GM18873 (cell line): ENCODE results near the gene GLI3.

ENCODE experiments used
- ATAC-seq: cut with Tn5 transposase; IDR thresholded peaks from one replicate; pipeline ENCODE4 v1.9.1; 2021; ENCODE audit warnings: mild to moderate bottlenecking, moderate library complexity, moderate number of reproducible peaks; ENCODE audit not compliant: unreplicated experiment, low FRiP score

GLI3 gene

DNA sequence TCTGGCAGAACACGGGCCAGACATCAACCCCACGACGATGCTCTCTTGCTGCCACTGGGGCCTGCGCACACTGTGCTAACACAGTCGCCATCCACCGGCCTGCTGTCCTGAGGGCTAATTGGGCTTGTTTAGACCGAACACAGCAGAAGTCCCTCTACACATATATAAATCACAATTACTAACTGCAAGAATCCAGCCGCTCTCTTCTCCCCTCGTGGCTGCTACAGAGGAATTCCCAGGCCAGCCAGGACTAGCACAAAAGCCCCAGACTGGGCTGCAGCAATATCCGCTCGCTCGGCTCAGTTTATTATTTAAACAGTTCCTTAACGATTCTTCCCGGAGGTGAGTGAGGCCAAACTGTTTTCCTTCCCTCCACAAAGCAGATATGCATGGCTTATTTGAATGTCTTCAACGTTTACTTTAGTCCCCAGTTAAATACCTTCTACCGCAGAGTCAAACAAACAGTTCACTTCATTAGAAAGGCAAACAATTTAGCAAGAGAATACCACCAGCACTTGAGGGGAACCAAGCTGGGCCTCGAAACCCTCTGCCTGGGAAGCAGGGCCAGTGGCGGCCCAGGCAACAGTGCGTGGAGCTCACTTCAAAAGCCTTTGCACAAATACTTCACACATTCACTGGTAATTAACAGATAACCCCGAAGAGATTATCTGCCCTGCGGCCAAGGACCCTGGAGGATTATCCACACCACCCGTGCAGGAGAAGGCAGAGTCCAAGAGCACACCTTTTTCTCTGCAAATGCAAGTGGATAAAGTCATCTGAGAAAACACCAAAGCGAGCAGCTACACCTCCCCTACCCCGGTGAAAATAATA is 145.3 kb downstream of the GLI3 start:
- ATAC-seq: no peak

DNA sequence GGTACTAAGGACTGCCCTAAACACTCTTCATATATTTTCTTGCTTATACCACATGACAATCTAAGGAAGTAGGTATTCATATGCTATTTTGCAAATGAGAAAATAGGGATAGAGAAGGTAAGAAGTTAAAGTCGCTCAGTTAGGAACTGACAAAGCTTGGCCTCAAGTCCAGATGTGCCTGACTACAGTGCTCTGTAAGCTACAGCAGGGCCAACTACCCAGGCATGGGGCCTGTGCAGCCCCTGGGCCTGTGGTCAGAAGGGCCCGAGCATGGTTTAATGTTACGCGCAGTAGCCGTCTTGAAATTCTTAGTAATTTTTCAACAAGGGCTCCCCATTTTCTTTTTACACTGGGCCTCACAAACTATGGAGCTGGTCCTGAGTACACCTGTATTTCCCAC is 146.2 kb downstream of the GLI3 start:
- ATAC-seq: no peak

DNA sequence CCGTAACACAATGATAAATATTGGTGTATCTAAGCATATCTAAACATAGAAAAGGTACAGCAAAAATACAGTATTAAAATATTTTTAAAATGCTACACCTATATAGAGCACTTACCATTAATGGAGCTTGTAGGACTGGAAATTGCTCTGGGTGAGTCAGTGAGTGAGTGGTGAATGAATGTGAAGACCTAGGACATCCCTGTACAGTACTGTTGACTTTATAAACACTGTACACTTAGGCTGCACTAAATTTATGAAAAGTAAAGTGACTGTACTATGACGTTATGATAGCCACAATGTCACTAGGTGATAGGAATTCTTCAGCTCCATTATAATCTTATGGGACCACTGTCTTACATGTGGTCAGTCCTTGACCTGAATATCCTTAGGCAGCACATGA is 147.0 kb downstream of the GLI3 start:
- no peak for ATAC-seq

DNA sequence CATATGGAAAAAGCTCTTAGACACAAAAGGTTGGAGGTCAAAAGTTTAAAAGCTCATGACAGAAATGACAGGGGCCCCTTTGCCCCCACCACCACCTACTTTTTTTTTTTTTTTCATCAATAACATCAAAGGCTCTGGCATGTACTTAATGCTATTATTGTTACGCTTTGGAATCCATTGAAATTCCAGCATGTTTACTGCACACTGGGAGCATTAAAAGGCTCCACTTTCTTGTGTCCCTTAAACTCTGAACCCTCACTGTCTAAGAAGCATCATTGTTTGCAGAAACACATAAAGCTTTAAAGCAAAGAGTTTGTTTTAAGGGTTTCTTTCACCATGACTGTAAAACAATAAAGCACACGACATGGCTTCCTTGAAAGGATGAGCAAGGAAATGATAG is 149.4 kb downstream of the GLI3 start:
- no peak for ATAC-seq

DNA sequence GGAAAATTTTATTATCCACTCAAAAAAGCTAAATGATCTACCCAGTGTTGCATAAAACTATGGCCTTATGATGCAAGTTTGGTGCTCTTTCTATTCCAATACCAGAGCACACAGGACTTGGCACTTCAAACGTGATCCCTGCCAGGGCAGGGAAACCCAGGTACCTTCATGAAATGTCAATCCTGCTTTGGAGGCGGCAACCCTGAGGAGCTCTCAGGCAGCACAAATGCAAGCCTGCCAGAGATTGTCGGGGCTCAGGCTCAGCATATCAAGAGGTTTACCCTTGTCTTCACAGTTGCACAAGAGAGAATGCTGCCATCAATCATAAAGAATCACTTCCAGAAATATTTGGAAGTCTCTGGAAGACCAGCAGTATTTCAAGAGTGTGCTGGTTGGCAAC is 151.5 kb downstream of the GLI3 start:
- ATAC-seq: no peak

DNA sequence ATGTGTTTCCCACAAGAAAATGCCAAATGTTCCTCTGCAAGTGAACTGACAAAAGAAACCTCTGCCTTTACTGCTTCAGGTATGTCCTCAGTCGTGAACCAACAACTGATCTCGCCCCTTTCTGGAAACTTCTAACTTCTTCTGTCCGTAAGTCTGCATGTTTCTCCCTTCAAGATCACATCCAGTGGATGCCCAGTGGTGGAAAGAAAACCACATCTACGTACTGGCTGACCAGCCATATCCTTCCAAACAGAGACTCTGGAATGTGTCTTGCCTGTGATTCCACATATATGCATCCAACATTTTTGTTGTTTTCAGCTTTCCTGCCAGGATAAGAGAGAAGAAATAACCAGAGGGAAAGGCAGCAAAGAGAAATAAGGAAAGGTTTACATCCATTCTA is 152.7 kb downstream of the GLI3 start:
- no peak for ATAC-seq

DNA sequence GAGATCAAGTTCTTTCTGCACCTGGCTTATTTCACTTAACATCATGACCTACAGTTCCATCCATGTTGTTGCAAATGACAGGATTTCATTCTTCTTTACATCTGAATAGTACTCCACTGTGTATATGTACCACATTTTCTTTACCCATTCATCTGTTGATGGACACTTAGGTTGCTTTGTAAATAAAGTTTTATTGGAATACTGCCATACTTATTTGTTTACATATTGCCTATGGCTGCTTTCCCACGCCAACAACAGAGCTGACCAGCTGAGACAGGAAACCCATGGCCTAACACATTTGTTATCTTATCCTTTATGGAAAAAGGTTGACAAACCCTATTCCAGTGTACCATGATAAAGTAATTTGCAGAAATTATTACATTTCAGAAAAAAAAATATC is 153.7 kb downstream of the GLI3 start:
- ATAC-seq: no peak

DNA sequence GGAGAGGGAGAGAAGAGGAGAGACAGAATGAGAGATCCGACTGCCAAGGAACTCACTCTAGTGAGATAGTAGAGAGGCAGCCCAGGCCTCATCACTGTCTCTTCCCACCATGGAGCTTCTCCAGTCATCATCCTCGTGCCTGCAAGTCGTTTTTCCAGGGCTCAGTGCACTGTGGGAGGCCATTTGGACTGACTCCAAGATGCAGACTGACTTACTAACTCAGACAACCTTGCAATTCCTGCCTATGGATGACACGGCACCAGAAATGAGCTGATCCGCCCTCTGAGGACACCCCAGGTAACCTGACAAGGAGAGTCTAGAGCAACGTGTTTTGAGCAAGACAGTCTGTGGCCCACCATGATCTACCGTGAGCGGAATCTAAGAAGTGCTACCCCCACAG is 154.9 kb downstream of the GLI3 start:
- no peak for ATAC-seq

DNA sequence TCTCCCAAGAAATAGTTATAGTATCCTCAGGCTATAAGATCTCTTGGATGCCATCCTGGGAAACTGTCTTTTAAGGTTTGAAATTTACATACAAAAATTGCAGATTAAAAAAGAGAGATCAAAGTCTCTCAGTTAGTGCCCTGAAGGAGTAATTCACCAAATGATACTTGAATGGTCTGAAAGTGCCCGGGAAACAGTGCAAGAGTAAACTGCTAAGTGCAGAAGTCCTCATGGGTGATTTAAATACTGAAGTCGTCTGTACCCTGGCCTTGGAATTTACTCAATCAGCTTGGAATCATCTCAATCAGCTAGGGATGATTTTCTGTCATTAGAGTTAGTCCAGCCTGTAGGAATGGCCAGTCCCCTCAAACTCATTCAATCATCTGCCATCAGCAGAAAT is 155.3 kb downstream of the GLI3 start:
- no peak for ATAC-seq

DNA sequence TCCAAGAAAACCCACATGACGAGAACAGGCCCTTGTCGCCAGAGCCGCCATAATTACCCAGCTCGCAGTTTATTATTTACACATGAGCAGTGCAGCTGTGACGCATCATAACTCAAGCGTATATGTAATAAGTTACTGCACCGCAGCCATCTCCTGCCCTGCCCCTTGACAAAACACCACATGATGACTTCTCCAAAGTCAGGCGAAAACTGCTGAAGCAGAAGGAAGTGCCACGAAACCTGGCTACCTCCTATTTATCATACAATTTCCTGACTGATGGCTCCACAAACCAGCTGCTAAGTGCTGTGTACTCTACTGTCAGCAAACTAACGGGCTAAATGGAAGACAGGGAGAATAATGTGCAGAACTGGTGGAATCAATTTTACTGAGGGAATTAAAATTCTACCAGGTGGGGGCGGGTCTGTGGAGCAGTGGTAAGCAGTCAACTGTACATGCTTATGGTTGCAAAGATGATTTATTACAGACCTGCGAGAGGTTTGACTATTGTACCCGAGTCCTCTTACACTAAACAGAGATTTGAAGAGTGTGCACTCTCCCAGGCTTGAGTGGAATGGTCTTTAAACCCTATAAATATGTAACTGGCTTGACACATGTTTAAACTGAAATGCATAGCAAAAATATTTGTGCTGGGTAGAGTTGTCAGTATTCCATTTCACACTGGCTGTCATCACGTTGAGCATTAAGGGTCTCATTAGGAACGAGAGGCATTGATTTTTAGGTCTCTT is 156.0 kb downstream of the GLI3 start:
- no peak for ATAC-seq

DNA sequence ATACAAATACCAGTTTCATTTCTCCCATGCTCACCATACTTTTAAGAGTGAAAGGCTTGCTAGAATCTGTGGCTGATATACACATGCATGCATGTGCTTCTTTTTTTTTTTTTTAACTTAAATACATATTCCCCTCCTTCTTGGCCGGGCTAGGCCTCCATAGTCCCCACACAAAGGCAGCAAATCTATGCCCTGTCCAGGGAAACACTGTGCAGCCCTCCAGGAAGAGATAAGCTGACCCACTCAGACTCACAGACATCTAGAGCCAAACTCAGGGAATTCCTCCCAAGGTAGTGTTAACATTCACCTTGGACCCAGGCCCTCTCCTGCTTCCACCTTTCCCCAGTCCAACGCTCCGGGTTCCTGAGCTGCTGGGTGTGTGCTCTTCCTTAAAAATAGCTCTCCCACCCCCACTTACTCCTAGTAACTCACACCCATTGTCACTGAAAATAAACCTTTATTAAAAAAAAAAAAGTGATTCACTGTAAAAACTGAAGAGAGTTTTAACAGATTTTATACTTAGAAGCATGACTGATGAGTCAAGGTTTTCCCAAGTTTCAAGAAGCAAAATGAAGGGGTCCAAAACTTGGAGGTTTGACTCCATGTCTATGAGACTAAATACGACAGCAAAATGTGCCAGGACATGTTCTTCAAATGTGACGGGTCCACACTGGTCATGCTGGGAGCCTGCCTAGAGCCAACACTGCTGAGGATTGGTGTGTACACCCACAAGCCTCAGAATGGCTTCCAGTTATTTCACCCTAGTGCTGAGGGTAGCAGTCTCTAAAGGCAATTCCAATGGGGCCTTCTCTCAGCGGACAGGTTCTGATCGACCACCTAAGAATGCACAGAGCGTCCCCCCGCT is 159.5 kb downstream of the GLI3 start:
- no peak for ATAC-seq

DNA sequence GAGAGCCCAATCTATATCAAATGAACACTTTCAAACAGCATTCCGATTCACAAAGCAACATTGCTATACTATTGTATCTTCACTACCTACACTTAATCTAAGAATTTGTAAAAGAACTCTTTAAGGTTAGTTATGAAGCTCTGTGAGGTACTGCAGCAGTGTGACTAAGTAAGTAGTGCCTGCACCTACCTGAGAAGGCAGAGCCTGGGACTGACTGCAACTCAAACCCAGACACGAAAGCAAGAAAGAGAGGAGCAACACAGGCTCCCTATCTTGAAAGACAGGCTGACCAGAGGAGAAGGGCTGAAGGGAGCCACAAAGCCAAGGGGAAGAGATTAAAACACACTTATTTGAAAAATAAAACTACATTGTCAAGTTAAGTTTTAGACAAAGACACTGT is 160.1 kb downstream of the GLI3 start:
- ATAC-seq: no peak

DNA sequence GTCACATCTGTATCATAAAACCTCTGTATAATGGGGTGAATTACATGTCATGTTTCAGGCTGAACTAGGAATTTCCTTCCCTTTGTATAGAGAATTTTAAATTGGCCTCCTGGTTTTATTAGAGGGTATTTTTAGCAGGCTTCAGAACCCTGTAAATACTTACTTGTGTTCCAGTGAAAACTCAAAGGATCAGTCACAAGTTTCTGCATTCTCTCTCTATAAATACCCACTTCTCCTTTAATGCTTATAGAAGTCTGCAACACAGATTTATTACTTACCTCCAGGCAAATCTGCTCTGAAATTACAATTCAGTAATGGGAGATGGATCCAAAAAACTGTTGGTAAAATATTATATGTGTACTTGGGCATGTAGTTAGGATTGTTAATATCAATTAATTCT is 161.6 kb downstream of the GLI3 start:
- no peak for ATAC-seq

DNA sequence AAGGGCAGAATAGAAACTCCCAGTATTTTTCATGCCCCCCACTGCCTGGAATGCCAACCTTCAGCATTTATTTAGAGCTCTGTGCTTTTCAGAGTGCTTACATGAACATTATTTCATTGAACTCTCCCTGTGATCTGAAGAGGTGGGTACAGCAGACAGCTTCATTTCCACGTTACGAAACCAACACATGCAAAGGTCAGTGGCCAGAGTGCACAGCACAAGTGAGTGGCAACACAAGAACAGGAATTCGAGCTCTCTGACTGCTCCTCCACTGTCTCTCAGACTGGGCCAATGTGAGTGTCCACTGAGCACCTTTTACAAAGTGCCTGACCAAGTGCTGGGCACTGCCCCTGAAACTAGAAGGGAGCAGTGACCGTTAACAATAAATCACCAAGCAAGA is 162.9 kb downstream of the GLI3 start:
- no peak for ATAC-seq

DNA sequence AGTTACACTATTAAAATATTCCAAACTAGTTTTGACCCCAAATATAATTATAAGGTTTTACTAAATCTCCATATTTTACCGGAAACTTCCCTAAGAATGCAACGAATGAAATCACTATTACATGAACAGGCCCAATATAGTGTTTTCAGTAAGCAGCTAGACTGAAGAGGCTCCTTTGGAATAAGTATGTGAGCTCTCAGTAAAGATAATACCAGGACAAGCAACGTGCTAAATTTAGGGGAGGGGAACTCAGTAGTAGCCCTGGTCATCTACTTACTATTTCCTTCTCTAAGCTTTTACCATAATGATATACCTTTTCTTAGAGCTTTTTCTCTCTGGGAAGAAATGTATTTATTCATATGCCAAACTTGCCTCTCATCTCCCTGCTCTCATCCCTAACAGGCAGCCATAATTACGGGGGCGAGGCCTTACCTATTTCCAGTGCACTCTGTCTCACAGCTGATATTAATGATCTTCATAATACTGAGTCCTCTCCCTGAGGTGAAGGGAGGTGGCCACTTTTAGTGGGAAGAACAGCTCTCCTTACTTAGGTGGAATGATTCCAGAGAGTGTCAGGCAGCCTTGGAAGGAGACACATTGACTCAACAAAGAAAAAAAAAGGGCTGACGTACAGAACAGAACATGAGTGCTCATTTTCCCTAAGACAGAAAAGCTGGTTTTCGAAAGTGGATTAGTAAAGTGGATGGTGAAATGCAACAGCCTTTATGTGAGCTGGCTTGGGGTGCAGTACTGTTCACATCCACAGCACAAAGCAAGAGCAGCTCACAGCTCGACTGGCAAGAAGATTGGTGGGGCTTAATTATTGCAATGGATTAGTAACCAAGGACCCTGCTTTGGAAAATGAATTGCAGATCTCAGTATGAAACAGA is 165.4 kb downstream of the GLI3 start:
- ATAC-seq: no peak

DNA sequence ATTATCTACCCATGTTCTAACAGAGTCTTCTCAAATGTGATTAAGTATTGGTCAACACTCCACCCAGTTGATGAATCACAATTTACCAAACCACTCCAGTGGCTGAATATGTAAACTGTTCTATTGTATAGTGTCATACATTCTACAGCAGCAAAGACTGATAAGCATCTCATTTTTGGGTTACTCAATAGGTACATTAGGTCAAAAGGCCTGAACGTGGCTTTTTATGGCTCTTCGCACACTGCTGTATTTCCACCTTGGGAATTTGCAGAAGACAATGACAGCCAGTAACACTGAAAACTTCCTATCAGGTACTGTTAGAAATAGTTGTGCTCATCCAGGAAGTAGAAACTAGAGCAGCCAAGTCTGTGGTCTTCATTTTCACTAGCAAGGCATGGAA is 166.9 kb downstream of the GLI3 start:
- ATAC-seq: no peak

DNA sequence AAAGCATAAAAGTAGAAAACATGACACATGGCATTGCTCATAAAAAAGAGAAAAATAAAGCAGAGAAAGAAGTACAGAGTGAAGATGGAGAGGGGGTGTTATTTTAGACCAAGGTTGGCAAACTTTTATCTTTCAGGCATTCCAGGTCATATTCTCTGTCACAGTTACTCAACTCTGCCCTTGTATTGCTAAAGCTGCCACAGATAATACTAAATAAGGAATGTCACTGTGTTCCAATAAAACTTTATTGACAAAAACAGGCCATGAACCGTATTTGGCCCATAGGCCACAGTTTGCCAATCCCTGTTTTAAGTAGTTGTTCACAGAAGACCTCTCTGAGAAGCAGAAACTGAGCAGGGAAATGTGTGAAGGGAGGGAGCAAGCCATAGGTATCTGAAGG is 167.4 kb downstream of the GLI3 start:
- ATAC-seq: no peak

DNA sequence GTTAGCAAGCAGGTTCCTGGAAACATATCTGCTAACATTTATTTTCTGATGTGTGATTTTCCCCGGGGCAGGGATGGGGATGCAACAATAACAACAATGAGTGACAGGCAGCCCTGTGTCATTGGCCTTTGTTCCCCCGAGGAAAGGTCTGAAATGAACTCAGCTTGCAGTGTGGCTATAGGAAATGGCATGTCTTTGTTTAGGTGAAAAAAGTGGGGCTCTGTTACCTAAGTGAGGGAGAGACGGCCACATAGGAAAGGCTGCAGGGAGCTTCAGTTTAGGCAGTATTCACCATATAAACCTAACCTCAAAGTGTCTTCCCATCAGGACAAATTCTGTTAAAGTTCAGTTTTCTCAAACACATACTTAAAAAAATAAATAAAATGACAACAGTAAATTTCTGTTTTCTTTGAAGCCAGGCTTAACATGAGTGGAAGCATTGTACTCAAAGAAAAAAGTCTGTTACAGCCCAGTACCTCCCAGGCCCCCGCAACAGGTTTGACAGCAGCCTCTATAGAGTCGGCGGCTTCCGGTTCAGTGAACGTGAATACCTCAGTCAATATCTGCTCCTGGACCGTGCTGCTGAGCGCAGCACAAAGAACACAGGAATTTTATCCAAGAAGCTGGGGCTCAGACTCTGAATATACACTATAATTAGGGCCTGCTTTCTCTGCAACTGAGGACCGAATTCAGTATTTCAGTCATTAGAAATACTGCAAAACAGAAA is 168.3 kb downstream of the GLI3 start:
- ATAC-seq: no peak

DNA sequence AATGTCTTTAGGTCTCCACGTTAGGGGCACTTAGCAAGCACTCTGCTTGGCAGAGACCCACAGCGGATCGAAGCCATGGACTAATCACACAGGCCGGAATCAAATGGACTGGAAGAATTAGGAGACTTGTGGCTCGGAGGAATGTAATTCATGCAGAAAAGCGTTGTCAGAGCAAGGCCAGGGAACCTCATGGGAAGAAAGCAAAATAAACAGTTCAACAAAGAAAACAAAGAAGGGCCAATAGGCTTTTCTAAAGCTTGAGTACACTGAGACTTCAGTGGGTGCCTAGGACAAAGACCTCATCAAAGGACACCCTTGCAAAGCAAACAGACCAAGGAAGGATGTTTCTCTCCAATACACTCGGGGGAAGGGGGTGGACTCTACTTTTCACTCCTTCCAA is 171.1 kb downstream of the GLI3 start:
- ATAC-seq: no peak

DNA sequence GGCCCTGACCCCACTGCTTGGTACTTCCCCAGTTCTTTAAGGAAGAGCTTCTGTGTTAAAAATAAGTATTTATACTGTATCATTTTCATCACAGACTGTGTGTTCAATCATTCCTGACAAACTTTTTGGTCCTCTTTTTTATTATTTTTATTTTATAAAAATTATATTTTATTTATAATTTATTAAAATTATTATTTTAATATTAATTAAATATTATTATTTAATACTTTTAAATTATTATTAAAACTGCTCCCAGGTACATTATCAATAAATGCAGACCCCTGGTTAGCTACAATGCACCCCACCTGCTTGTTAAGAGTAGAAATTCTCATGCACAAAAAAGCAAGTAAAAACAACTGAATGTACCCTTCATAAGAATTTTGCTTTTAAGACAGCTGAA is 172.0 kb downstream of the GLI3 start:
- no peak for ATAC-seq
